ENCODE measurements around the gene WWOX. TPM values are rescaled to one million over a fixed set of nuclear protein-coding genes. Genes with fewer than 3 reads are reported as not detected.

WWOX gene
- total RNA-seq, 1 experiment from 2014 or later, result 28.3 TPM

GRCh38 chr16:79054211-79054984 is 954.9 kb downstream of the WWOX start:
- H3K9me2 ChIP-seq (replicated peaks; ENCODE audit: low read length), result no peaks in the 10 kb centered on the region

DNA sequence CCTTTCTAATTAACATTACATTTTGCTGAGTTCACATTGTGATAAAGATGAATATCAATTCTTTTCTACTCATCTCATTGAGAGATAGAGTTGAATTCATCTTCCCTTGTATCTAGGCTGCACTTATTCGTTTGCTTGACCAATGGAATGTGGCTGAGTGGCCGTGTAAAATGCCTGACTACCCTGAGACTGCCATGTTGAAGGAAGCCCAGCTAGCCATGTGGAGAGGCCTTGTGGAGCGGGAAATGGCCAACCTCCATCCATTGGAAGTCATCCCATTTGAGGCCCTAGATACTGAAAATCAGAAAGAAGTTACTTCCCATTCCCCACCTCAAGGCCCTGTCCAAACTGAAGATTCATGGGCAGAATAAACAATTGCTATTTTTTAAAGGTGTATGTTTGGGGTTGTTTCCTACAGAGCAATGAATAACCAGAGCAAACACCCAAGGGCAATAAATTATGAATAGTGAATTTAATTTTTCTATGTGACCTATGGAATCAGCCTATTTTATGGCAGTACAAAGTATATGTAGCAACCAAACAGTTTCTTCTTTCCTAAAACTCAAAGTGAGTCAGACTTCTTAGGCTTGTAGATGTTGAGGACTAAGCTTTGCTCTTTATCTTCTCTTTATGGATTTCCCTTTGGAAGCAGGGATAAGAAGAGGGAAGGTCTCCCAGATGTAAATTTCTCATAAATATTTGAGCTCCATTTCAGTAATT is 956.0 kb downstream of the WWOX start:
- H3K79me2 ChIP-seq (ENCODE audit: low read length), result no peaks in the 10 kb centered on the region
- H2AFZ ChIP-seq (ENCODE audit: low read length), result no peak overlapping the region
- DNase-seq (no peak), ATAC-seq (no peak)
- POLR2A ChIA-PET (ENCODE audit: unreplicated experiment), result no interaction called here
- no peaks in the 10 kb centered on the region for H3K27me3 ChIP-seq (ENCODE audit: low read length)
- BruUV-seq (replicated peaks), result no TSS peak
- no peaks in the 10 kb centered on the region for H3K9me3 ChIP-seq (ENCODE audit: low read length)
- no peak overlapping the region for H3K27ac ChIP-seq (ENCODE audit: low read length)
- H3F3A ChIP-seq (ENCODE audit: low read length, unreplicated experiment), result no peaks in the 10 kb centered on the region
- H3K4me3 ChIP-seq (ENCODE audit: low read length), result no peak overlapping the region
- H4K20me1 ChIP-seq (ENCODE audit: low read length), result no peaks in the 10 kb centered on the region
- no peaks in the 10 kb centered on the region for H3K4me1 ChIP-seq (ENCODE audit: insufficient read depth, low read length)
- CTCF ChIA-PET, result no interaction called here
- no peak overlapping the region for H3K4me2 ChIP-seq (ENCODE audit: low read length)
- intact Hi-C loops (cut with micrococcal nuclease), result no loop called here
- TF ChIP-seq, protein P1, sequence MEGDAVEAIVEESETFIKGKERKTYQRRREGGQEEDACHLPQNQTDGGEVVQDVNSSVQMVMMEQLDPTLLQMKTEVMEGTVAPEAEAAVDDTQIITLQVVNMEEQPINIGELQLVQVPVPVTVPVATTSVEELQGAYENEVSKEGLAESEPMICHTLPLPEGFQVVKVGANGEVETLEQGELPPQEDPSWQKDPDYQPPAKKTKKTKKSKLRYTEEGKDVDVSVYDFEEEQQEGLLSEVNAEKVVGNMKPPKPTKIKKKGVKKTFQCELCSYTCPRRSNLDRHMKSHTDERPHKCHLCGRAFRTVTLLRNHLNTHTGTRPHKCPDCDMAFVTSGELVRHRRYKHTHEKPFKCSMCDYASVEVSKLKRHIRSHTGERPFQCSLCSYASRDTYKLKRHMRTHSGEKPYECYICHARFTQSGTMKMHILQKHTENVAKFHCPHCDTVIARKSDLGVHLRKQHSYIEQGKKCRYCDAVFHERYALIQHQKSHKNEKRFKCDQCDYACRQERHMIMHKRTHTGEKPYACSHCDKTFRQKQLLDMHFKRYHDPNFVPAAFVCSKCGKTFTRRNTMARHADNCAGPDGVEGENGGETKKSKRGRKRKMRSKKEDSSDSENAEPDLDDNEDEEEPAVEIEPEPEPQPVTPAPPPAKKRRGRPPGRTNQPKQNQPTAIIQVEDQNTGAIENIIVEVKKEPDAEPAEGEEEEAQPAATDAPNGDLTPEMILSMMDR (conservative IDR thresholded peaks at IDR 0.05; ENCODE audit: low read depth, low read length), result no peak
- no peak for TF ChIP-seq EZH2 (IDR thresholded peaks at IDR 0.05; ENCODE audit: low read length, unreplicated experiment)
- no peak for TF ChIP-seq EZH2phosphoT487 (IDR thresholded peaks at IDR 0.05; ENCODE audit: borderline replicate concordance, low read length)
- no peak overlapping the region for H3K9ac ChIP-seq (ENCODE audit: low read length)
- H3K36me3 ChIP-seq (ENCODE audit: low read depth, low read length), result no peaks in the 10 kb centered on the region
- H3K9me2 ChIP-seq (replicated peaks; ENCODE audit: low read length), result no peaks in the 10 kb centered on the region

More at GRCh38 chr16:79054211-79054984, 954.9 kb downstream of the WWOX start:
- Histone ChIP-seq H3K9ac (ENCODE audit: low read length) (no peak overlapping the region), H3F3A (ENCODE audit: low read length, unreplicated experiment) (no peaks in the 10 kb centered on the region), H3K27me3 (ENCODE audit: low read length) (no peaks in the 10 kb centered on the region), H4K20me1 (ENCODE audit: low read length) (no peaks in the 10 kb centered on the region), H3K36me3 (ENCODE audit: low read depth, low read length) (no peaks in the 10 kb centered on the region), H2AFZ (ENCODE audit: low read length) (no peak overlapping the region), H3K4me3 (ENCODE audit: low read length) (no peak overlapping the region), H3K9me3 (ENCODE audit: low read length) (no peaks in the 10 kb centered on the region), H3K79me2 (ENCODE audit: low read length) (no peaks in the 10 kb centered on the region), H3K4me1 (ENCODE audit: insufficient read depth, low read length) (no peaks in the 10 kb centered on the region), H3K4me2 (ENCODE audit: low read length) (no peak overlapping the region), H3K27ac (ENCODE audit: low read length) (no peak overlapping the region)
- ChIA-PET CTCF (no interaction called here), POLR2A (ENCODE audit: unreplicated experiment) (no interaction called here)
- no peak for DNase-seq
- TF ChIP-seq, protein P1 (conservative IDR thresholded peaks at IDR 0.05; ENCODE audit: low read depth, low read length), result no peak
- TF ChIP-seq EZH2 (IDR thresholded peaks at IDR 0.05; ENCODE audit: low read length, unreplicated experiment) (no peak), EZH2phosphoT487 (IDR thresholded peaks at IDR 0.05; ENCODE audit: borderline replicate concordance, low read length) (no peak)
- BruUV-seq (replicated peaks), result no TSS peak
- no peak for ATAC-seq
- intact Hi-C loops (cut with micrococcal nuclease), result no loop called here

GRCh38 chr16:79061181-79061580 is 961.7 kb downstream of the WWOX start:
- TF ChIP-seq EZH2phosphoT487 (IDR thresholded peaks at IDR 0.05; ENCODE audit: borderline replicate concordance, low read length), result no peak
- TF ChIP-seq, protein P1 (conservative IDR thresholded peaks at IDR 0.05; ENCODE audit: low read depth, low read length), result no peak
- TF ChIP-seq EZH2 (IDR thresholded peaks at IDR 0.05; ENCODE audit: low read length, unreplicated experiment), result no peak
- CTCF ChIA-PET, result no interaction called here
- no peak for ATAC-seq

More at GRCh38 chr16:79061181-79061580, 961.7 kb downstream of the WWOX start:
- Histone ChIP-seq H3K4me2 (ENCODE audit: low read length) (no peak overlapping the region), H3K4me1 (ENCODE audit: insufficient read depth, low read length) (no peaks in the 10 kb centered on the region), H3K9me2 (replicated peaks; ENCODE audit: low read length) (no peaks in the 10 kb centered on the region), H2AFZ (ENCODE audit: low read length) (no peak overlapping the region), H3F3A (ENCODE audit: low read length, unreplicated experiment) (no peaks in the 10 kb centered on the region), H4K20me1 (ENCODE audit: low read length) (no peaks in the 10 kb centered on the region), H3K9ac (ENCODE audit: low read length) (no peak overlapping the region), H3K27me3 (ENCODE audit: low read length) (no peaks in the 10 kb centered on the region), H3K36me3 (ENCODE audit: low read depth, low read length) (no peaks in the 10 kb centered on the region), H3K27ac (ENCODE audit: low read length) (no peak overlapping the region), H3K9me3 (ENCODE audit: low read length) (no peaks in the 10 kb centered on the region), H3K79me2 (ENCODE audit: low read length) (no peaks in the 10 kb centered on the region), H3K4me3 (ENCODE audit: low read length) (no peak overlapping the region)
- BruUV-seq (replicated peaks), result no TSS peak
- intact Hi-C loops (cut with micrococcal nuclease), result no loop called here
- POLR2A ChIA-PET (ENCODE audit: unreplicated experiment), result no interaction called here
- DNase-seq, result no peak
